ENCODE results near the gene NTM.

DNA sequence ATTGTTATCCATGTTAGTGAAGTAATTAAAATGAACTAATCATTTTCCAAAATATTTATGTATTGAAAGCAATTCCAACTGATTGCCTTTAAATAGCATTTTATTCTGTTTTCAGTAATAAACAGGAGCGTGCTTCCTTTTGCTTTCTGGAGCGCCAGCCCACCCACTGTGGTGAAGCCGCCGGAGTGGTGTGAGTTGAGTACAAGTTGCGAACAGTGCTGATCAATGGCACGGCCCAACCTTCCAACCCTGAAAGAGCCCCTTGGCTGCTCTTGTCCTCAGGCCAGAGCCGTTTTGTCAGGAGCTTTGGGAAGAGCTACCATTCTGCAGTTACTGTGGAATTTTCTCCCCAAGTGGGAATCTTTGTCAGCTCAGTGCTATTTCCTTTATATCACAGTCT lies 42.8 kb downstream of the NTM start:
- TF ChIP-seq RAD21 (IDR thresholded peaks at IDR 0.05; ENCODE audit: low read depth) = no peak
- TF ChIP-seq, protein P1, sequence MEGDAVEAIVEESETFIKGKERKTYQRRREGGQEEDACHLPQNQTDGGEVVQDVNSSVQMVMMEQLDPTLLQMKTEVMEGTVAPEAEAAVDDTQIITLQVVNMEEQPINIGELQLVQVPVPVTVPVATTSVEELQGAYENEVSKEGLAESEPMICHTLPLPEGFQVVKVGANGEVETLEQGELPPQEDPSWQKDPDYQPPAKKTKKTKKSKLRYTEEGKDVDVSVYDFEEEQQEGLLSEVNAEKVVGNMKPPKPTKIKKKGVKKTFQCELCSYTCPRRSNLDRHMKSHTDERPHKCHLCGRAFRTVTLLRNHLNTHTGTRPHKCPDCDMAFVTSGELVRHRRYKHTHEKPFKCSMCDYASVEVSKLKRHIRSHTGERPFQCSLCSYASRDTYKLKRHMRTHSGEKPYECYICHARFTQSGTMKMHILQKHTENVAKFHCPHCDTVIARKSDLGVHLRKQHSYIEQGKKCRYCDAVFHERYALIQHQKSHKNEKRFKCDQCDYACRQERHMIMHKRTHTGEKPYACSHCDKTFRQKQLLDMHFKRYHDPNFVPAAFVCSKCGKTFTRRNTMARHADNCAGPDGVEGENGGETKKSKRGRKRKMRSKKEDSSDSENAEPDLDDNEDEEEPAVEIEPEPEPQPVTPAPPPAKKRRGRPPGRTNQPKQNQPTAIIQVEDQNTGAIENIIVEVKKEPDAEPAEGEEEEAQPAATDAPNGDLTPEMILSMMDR (IDR thresholded peaks at IDR 0.05 in 2 of 3, conservative IDR thresholded peaks at IDR 0.05 in 1 of 3; ENCODE audit: borderline replicate concordance in 1 of 3, insufficient read depth in 1 of 3, low read depth in 2 of 3, low read length in 2 of 3) = no peak
- TF ChIP-seq POLR2A (IDR thresholded peaks at IDR 0.05; ENCODE audit: borderline replicate concordance, extremely low read depth, insufficient read depth, insufficient read length) = no peak

Data from HCT116 (cell line).